DOHH2 (cell line): ENCODE data around the gene SMAD4.

Experiments used
- H3F3A ChIP-seq: fragments of 200-600 bp; sonication (generic), shearing (Covaris generic); 2 replicates; pipeline ENCODE4 v1.6.0; 2016; ENCODE audit warnings: antibody characterized with exemption, mild to moderate bottlenecking; ENCODE audit not compliant: control insufficient read depth, insufficient read depth
- H3K27ac ChIP-seq: fragments of 200-600 bp; sonication (generic); 2 replicates; pipeline ENCODE4 v1.5.1; 2014; ENCODE audit warnings: low read depth, mild to moderate bottlenecking, low read length, moderate library complexity
- H3K27me3 ChIP-seq: fragments of 200-600 bp; sonication (generic); 2 replicates; pipeline ENCODE4 v1.6.1; 2014; ENCODE audit warnings: mild to moderate bottlenecking, low read length, mixed read lengths; ENCODE audit not compliant: control insufficient read depth
- H3K36me3 ChIP-seq: fragments of 200-600 bp; sonication (generic); 2 replicates; pipeline ENCODE4 v1.6.1; 2014; ENCODE audit warnings: mild to moderate bottlenecking, low read length, moderate library complexity, mixed read lengths; ENCODE audit not compliant: control insufficient read depth
- H3K4me1 ChIP-seq: fragments of 200-600 bp; sonication (generic); 2 replicates; pipeline ENCODE4 v1.6.1; 2014; ENCODE audit warnings: mild to moderate bottlenecking, low read length, mixed read lengths; ENCODE audit not compliant: control insufficient read depth
- H3K4me2 ChIP-seq: fragments of 200-600 bp; sonication (generic); 2 replicates; pipeline ENCODE4 v1.6.0; 2014; ENCODE audit warnings: mild to moderate bottlenecking, low read length, moderate library complexity
- H3K4me3 ChIP-seq: fragments of 200-600 bp; sonication (generic); 2 replicates; pipeline ENCODE4 v1.5.1; 2014; ENCODE audit warnings: mild to moderate bottlenecking, low read length, mixed read lengths
- H3K79me2 ChIP-seq: fragments of 200-600 bp; sonication (generic); 2 replicates; pipeline ENCODE4 v1.6.1; 2014; ENCODE audit warnings: mild to moderate bottlenecking, low read length, mixed read lengths; ENCODE audit not compliant: control insufficient read depth
- H3K9me2 ChIP-seq: fragments of 200-600 bp; sonication (generic); replicated peaks from 2 replicates; pipeline ENCODE4 v1.6.1; 2014; ENCODE audit warnings: mild to moderate bottlenecking, low read length, mixed read lengths; ENCODE audit not compliant: control insufficient read depth
- H3K9me3 ChIP-seq: fragments of 200-600 bp; sonication (generic); 2 replicates; pipeline ENCODE4 v1.6.1; 2014; ENCODE audit warnings: antibody characterized with exemption, low read length, mixed read lengths; ENCODE audit not compliant: control insufficient read depth, insufficient read depth
- H4K20me1 ChIP-seq: fragments of 200-600 bp; sonication (generic); 2 replicates; pipeline ENCODE4 v1.6.0; 2014; ENCODE audit warnings: low read depth, mild to moderate bottlenecking, antibody characterized with exemption, low read length, moderate library complexity; ENCODE audit not compliant: control insufficient read depth, insufficient read depth
- CTCF ChIP-seq: fragments of 200-600 bp; sonication (generic); IDR thresholded peaks from one replicate; pipeline ENCODE4 v1.5.1; 2014; ENCODE audit warnings: antibody characterized with exemption, mild to moderate bottlenecking, low read depth, low read length; ENCODE audit not compliant: poor library complexity, severe bottlenecking
- EZH2phosphoT487 ChIP-seq: fragments of 200-600 bp; sonication (generic); IDR thresholded peaks from 2 replicates; pipeline ENCODE4 v1.6.1; 2017; ENCODE audit warnings: borderline replicate concordance, mild to moderate bottlenecking, antibody characterized with exemption, low read length, moderate library complexity, mixed read lengths

The SMAD4 gene

GRCh38 chr18:51020536-51020935 is 9.5 kb upstream of the SMAD4 start:
- Histone ChIP-seq H3K4me1 (no peaks in the 10 kb centered on the region), H3K27me3 (no peaks in the 10 kb centered on the region), H3K4me2 (no peak overlapping the region), H3K9me2 (no peaks in the 10 kb centered on the region), H3K79me2 (no peaks in the 10 kb centered on the region), H3F3A (no peaks in the 10 kb centered on the region), H3K27ac (no peak overlapping the region), H3K36me3 (peaks cover 4% of the 10 kb centered on the region), H3K4me3 (no peak overlapping the region), H3K9me3 (no peaks in the 10 kb centered on the region), H4K20me1 (no peaks in the 10 kb centered on the region)
- TF ChIP-seq CTCF (no peak), EZH2phosphoT487 (no peak)

- Histone ChIP-seq H3K9me3 (no peaks in the 10 kb centered on the region), H3F3A (no peaks in the 10 kb centered on the region), H3K36me3 (peaks cover 4% of the 10 kb centered on the region), H3K79me2 (no peaks in the 10 kb centered on the region), H3K27ac (no peak overlapping the region), H3K4me3 (no peak overlapping the region), H4K20me1 (no peaks in the 10 kb centered on the region), H3K4me1 (no peaks in the 10 kb centered on the region), H3K9me2 (no peaks in the 10 kb centered on the region), H3K27me3 (no peaks in the 10 kb centered on the region), H3K4me2 (no peak overlapping the region)
- TF ChIP-seq EZH2phosphoT487 (no peak), CTCF (no peak)
Measured at GRCh38 chr18:51021226-51021965, 8.6 kb upstream of the SMAD4 start.

GRCh38 chr18:51025512-51025911 is 4.5 kb upstream of the SMAD4 start:
- H3K4me1 ChIP-seq: peaks cover 15% of the 10 kb centered on the region
- TF ChIP-seq CTCF (no peak), EZH2phosphoT487 (no peak)
- peaks cover 23% of the 10 kb centered on the region for H3K79me2 ChIP-seq
- peaks cover 7% of the 10 kb centered on the region for H3K36me3 ChIP-seq
- H3F3A ChIP-seq: no peaks in the 10 kb centered on the region
- H3K27me3 ChIP-seq: no peaks in the 10 kb centered on the region
- no peak overlapping the region for H3K4me3 ChIP-seq
- no peak overlapping the region for H3K4me2 ChIP-seq
- no peaks in the 10 kb centered on the region for H3K9me3 ChIP-seq
- no peak overlapping the region for H3K27ac ChIP-seq
- no peaks in the 10 kb centered on the region for H3K9me2 ChIP-seq
- H4K20me1 ChIP-seq: no peaks in the 10 kb centered on the region
